K562 (cell line): ENCODE data around the gene NSUN6. TPM values are rescaled to one million over a fixed set of nuclear protein-coding genes. Genes with fewer than 3 reads are reported as not detected.

Experiments
- BACH1 ChIP-seq: fragments of 200-800 bp; sonication (Bioruptor generic); IDR thresholded peaks from 2 replicates; pipeline ENCODE4 v1.6.1; 2016; ENCODE audit warnings: missing genetic modification characterization, missing compliant biosample characterization
- BCL6 ChIP-seq: fragments of 250-450 bp; sonication (Bioruptor Pico); IDR thresholded peaks from 2 replicates; pipeline ENCODE4 v1.4.0; 2020
- CREB3 ChIP-seq: fragments of 450-650 bp; conservative IDR thresholded peaks from 2 replicates; pipeline ENCODE4 v1.6.1; 2016; ENCODE audit warnings: missing genetic modification characterization, low read depth, mild to moderate bottlenecking, missing compliant biosample characterization, moderate library complexity
- CTBP1 ChIP-seq: fragments of 450-650 bp; IDR thresholded peaks from 2 replicates; pipeline ENCODE4 v1.6.1; 2016; ENCODE audit warnings: borderline replicate concordance
- DPF2 ChIP-seq: fragments of 450-650 bp; IDR thresholded peaks from 2 replicates; pipeline ENCODE4 v1.6.1; 2016
- HDAC2 ChIP-seq: fragments of 450-650 bp; IDR thresholded peaks from 2 replicates; pipeline ENCODE4 v1.6.1; 2016; ENCODE audit warnings: mild to moderate bottlenecking
- HIVEP1 ChIP-seq: fragments of 250-450 bp; sonication (Bioruptor Pico); IDR thresholded peaks from 2 replicates; pipeline ENCODE4 v1.4.0; 2020; ENCODE audit warnings: mild to moderate bottlenecking
- KLF6 ChIP-seq: fragments of 250-450 bp; sonication (Bioruptor Pico); IDR thresholded peaks from 2 replicates; pipeline ENCODE4 v1.4.0; 2020; ENCODE audit warnings: mild to moderate bottlenecking, moderate library complexity, borderline replicate concordance
- LARP7 ChIP-seq: fragments of 450-650 bp; IDR thresholded peaks from 2 replicates; pipeline ENCODE4 v1.6.1; 2016
- MCM5 ChIP-seq: fragments of 450-650 bp; IDR thresholded peaks from 2 replicates; pipeline ENCODE4 v1.6.1; 2016; ENCODE audit warnings: low read depth
- MIER1 ChIP-seq: fragments of 450-650 bp; IDR thresholded peaks from 2 replicates; pipeline ENCODE4 v1.6.1; 2016; ENCODE audit warnings: antibody characterized with exemption, mild to moderate bottlenecking, low read depth
- MXI1 ChIP-seq: IDR thresholded peaks from 2 replicates; pipeline ENCODE4 v1.6.1; 2011; ENCODE audit warnings: low read depth, mild to moderate bottlenecking, improper control_type of control experiment, low read length
- NR1H2 ChIP-seq: sonication (generic); formaldehyde crosslinking; IDR thresholded peaks from 2 replicates; pipeline ENCODE4 v1.4.0; 2020; ENCODE audit warnings: mild to moderate bottlenecking, missing genetic modification reagents
- PHB2 ChIP-seq: fragments of 450-650 bp; IDR thresholded peaks from 2 replicates; pipeline ENCODE4 v1.6.1; 2017; ENCODE audit warnings: low read depth
- RBM14 ChIP-seq: fragments of 200-400 bp; formaldehyde crosslinking; IDR thresholded peaks from 2 replicates; pipeline ENCODE4 v1.6.1; 2018; ENCODE audit warnings: low read depth, mild to moderate bottlenecking, low read length, moderate library complexity, borderline replicate concordance; ENCODE audit not compliant: insufficient read depth
- SNRNP70 ChIP-seq: fragments of 200-400 bp; formaldehyde crosslinking; optimal IDR thresholded peaks from 2 replicates; pipeline ENCODE3; 2017; ENCODE audit warnings: low read depth, low read length
- TCF7L2 ChIP-seq: fragments of 150-350 bp; IDR thresholded peaks from 2 replicates; pipeline ENCODE4 v1.6.1; 2016; ENCODE audit warnings: low read depth, mild to moderate bottlenecking, low read length, moderate library complexity
- TOE1 ChIP-seq, 2 experiments: fragments of 450-650 bp in 1 of 2; sonication (generic) in 1 of 2; formaldehyde crosslinking in 1 of 2; IDR thresholded peaks; 2 replicates each; pipeline versions ENCODE4 v1.7.1 to v1.8.0; 2016 to 2022; ENCODE audit warnings: borderline replicate concordance in 2 of 2, mild to moderate bottlenecking in 2 of 2, antibody characterized with exemption in 1 of 2, inconsistent platforms in 1 of 2, low read depth in 1 of 2, missing genetic modification reagents in 1 of 2, moderate library complexity in 1 of 2
- ZNF274 ChIP-seq: IDR thresholded peaks from 2 replicates; pipeline ENCODE4 v1.6.1; 2011; ENCODE audit warnings: low read depth, mild to moderate bottlenecking, low read length, moderate library complexity, borderline replicate concordance
- ZNF644 ChIP-seq: fragments of 200-800 bp; sonication (Bioruptor generic); IDR thresholded peaks from 2 replicates; pipeline ENCODE4 v1.6.1; 2016; ENCODE audit warnings: low read depth, missing genetic modification characterization, missing compliant biosample characterization
- ZNF695 ChIP-seq: fragments of 450-650 bp; formaldehyde crosslinking; IDR thresholded peaks from 2 replicates; pipeline ENCODE4 v1.4.0; 2020; ENCODE audit warnings: mild to moderate bottlenecking, moderate library complexity
- polyA plus RNA-seq, 8 experiments: library from polyadenylated mRNA; depleted of rRNA in 4 of 8; stranded (reverse) in 5 of 8; unstranded in 3 of 8; fragments of >200 nt; fragmentation: Nextera tagmentation in 2 of 8; fragmentation: Illumina TruSeq in 1 of 8; extraction: Ambion mirVana in 2 of 8; extraction: Trizol in 1 of 8; gene quantifications; 2 replicates each; pipeline versions ENCODE4 v1.2.1 to v1.2.3, GENCODE V29; 2011 to 2014; ENCODE audit warnings: inconsistent platforms in 1 of 8, missing spikeins in 1 of 8
- total RNA-seq, 7 experiments: library from RNA; depleted of rRNA in 6 of 7; stranded (reverse); fragments of >200 nt in 6 of 7; fragmentation: Illumina TruSeq in 2 of 7; extraction: Trizol in 2 of 7; gene quantifications; 2 replicates each; pipeline versions ENCODE4 v1.2.1 to v1.2.3, GENCODE V29; 2011 to 2021; ENCODE audit warnings: low replicate concordance in 1 of 7
- TF ChIP-seq, protein P1 (sequence below), 3 experiments: IDR thresholded peaks in 2 of 3; conservative IDR thresholded peaks in 1 of 3; 2 replicates each; pipeline ENCODE4 v1.5.1; 2011 to 2012; ENCODE audit warnings: low read length in 3 of 3, mild to moderate bottlenecking in 3 of 3, control low read depth in 2 of 3, improper control_type of control experiment in 1 of 3, inconsistent platforms in 1 of 3, low read depth in 1 of 3, mixed read lengths in 1 of 3, moderate library complexity in 1 of 3; ENCODE audit not compliant: insufficient read depth in 2 of 3
- TF ChIP-seq, protein P2 (sequence below): fragments of 450-650 bp; conservative IDR thresholded peaks from 2 replicates; pipeline ENCODE4 v1.6.1; 2016; ENCODE audit warnings: missing genetic modification characterization, low read depth, mild to moderate bottlenecking, control low read depth, missing compliant biosample characterization

NSUN6 gene
- total and polyA plus RNA-seq, 9 of the 15 experiments (the other 6 are each of a cell fraction or from before 2014, with no cell fraction given), result 12.5 to 33.1 (median 24.2) TPM

DNA sequence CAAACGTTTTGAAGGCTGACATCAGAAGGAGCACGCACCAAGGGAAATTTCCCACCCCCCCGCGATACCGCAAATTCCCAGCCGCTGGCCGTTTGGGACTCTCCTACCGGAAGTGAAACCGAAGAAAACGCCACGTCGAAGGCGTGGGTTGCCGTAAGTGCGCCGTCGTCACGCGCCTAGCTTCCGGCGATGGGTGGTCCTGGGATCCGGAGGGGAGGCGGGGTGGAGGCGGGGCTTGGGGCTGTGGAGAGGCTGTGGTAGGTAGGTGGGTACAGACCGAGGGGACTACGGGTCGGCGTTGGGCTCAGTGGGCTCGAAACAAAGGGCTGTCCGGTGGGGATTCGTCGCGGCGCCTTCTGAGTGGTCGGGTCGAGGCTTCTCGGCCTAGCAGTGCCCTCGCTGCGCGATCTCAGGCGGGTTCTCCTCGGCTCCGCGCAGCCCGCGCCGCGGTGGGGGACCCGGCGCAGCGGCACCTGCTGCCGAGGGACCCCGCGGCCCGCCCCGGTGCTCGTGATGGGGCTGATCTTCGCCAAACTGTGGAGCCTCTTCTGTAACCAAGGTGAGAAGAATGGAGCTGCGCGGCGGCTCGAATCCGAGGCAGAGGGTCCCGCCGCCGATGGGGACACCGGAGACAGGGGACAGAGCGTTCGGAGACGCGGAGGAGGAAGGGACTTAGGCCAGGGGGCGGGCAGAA lies 7.9 kb upstream of the NSUN6 start, which contains the start of gene ARL5B (continued):
- no peak for TF ChIP-seq ZNF644 (tag)
- TF ChIP-seq, protein P1, sequence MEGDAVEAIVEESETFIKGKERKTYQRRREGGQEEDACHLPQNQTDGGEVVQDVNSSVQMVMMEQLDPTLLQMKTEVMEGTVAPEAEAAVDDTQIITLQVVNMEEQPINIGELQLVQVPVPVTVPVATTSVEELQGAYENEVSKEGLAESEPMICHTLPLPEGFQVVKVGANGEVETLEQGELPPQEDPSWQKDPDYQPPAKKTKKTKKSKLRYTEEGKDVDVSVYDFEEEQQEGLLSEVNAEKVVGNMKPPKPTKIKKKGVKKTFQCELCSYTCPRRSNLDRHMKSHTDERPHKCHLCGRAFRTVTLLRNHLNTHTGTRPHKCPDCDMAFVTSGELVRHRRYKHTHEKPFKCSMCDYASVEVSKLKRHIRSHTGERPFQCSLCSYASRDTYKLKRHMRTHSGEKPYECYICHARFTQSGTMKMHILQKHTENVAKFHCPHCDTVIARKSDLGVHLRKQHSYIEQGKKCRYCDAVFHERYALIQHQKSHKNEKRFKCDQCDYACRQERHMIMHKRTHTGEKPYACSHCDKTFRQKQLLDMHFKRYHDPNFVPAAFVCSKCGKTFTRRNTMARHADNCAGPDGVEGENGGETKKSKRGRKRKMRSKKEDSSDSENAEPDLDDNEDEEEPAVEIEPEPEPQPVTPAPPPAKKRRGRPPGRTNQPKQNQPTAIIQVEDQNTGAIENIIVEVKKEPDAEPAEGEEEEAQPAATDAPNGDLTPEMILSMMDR (IDR thresholded peaks at IDR 0.05 in 2 of 3, conservative IDR thresholded peaks at IDR 0.05 in 1 of 3; ENCODE audit: insufficient read depth in 2 of 3, low read depth in 1 of 3, low read length in 3 of 3), result 0 out of 6 replicates have a peak, but pooled peaks of 1 of the 3 experiments have one; percentile 0
- no peak for TF ChIP-seq MCM5
- TF ChIP-seq ZNF274, result no peak
- no peak for TF ChIP-seq CTBP1
- TF ChIP-seq BACH1 (tag), result no peak
- no peak for TF ChIP-seq BCL6 (CRISPR knock-in tag)
- TF ChIP-seq CREB3 (tag), result no peak
- peak; percentile 70 for TF ChIP-seq TOE1 (IDR thresholded peaks at IDR 0.05; ENCODE audit: borderline replicate concordance)
- TF ChIP-seq TOE1 (CRISPR knock-in tag; IDR thresholded peaks at IDR 0.05; ENCODE audit: borderline replicate concordance, low read depth), result no peak
- TF ChIP-seq ZNF695 (CRISPR knock-in tag), result no peak
- TF ChIP-seq TCF7L2, result no peak
- TF ChIP-seq, protein P2, sequence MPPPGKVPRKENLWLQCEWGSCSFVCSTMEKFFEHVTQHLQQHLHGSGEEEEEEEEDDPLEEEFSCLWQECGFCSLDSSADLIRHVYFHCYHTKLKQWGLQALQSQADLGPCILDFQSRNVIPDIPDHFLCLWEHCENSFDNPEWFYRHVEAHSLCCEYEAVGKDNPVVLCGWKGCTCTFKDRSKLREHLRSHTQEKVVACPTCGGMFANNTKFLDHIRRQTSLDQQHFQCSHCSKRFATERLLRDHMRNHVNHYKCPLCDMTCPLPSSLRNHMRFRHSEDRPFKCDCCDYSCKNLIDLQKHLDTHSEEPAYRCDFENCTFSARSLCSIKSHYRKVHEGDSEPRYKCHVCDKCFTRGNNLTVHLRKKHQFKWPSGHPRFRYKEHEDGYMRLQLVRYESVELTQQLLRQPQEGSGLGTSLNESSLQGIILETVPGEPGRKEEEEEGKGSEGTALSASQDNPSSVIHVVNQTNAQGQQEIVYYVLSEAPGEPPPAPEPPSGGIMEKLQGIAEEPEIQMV (tag), result no peak
- no peak for TF ChIP-seq MXI1
- TF ChIP-seq LARP7, result no peak
- TF ChIP-seq MIER1, result no peak
- no peak for TF ChIP-seq RBM14
- no peak for TF ChIP-seq DPF2
- TF ChIP-seq KLF6 (CRISPR knock-in tag), result no peak
- TF ChIP-seq HDAC2, result no peak
- no peak for TF ChIP-seq PHB2
- no peak for TF ChIP-seq HIVEP1
- TF ChIP-seq SNRNP70, result no peak
- TF ChIP-seq NR1H2 (CRISPR knock-in tag), result no peak
